K562 (cell line): ENCODE data around the gene ANGPTL1. TPM values are rescaled to one million over a fixed set of nuclear protein-coding genes. Genes with fewer than 3 reads are reported as not detected.

Experiments
- ATAC-seq: fragments of 200-7000 bp; cut with Tn5 transposase; 3 replicates; pipeline ENCODE4 v1.9.1; 2020; ENCODE audit warnings: moderate library complexity
- BruUV-seq: library from RNA; stranded (reverse); fragments of 400-500 nt; replicated peaks from 2 replicates; lab custom pipeline; 2021; lab: Mats Ljungman, UMichigan
- CTCF ChIA-PET: fragments of 300-600 bp; formaldehyde crosslinking; extraction: SDS; loops from one replicate; lab custom pipeline; 2021; ENCODE audit warnings: low intra/inter-chr PET ratio; lab: Yijun Ruan, JAX
- POLR2A ChIA-PET: fragments of 300-600, 350-650 bp; sonication (Branson Sonifier 250); formaldehyde crosslinking; extraction: SDS; loops from one replicate; lab custom pipeline; 2021; ENCODE audit warnings: antibody characterized with exemption, inconsistent platforms; lab: Yijun Ruan, JAX
- DNase-seq, 4 experiments: peaks; one replicate each; pipeline versions ENCODE4 v3.0.0 to v3.0.0-alpha.2; 2011 to 2018; ENCODE audit warnings: low spot score in 3 of 4, mixed read lengths in 3 of 4; ENCODE audit errors: extremely low read depth in 1 of 4
- FAIRE-seq: peaks from 2 replicates; lab custom pipeline; 2011; peaks lifted over from hg19 to GRCh38; lab: Jason Lieb, UNC
- H2AFZ ChIP-seq: 2 replicates; pipeline ENCODE4 v1.6.0; 2011; ENCODE audit warnings: low read depth, low read length, control low read depth, inconsistent platforms
- H3K27ac ChIP-seq: fragments of 200-600 bp; 3 replicates; pipeline ENCODE4 v1.8.0; 2011; ENCODE audit warnings: low read depth, mild to moderate bottlenecking, control low read depth, inconsistent platforms, low read length, moderate library complexity, mixed read lengths; ENCODE audit errors: extremely low read depth
- H3K27me3 ChIP-seq, 2 experiments: fragments of 300-600 bp in 1 of 2; 2 replicates in 1 of 2; 3 replicates in 1 of 2; pipeline versions ENCODE4 v1.6.0 to v1.8.0; 2011; ENCODE audit warnings: inconsistent platforms in 2 of 2, low read length in 2 of 2, mild to moderate bottlenecking in 1 of 2, mixed read lengths in 1 of 2, moderate library complexity in 1 of 2; ENCODE audit not compliant: control insufficient read depth in 2 of 2, insufficient read depth in 2 of 2
- H3K36me3 ChIP-seq: fragments of 300-600 bp; 3 replicates; pipeline ENCODE4 v1.8.0; 2011; ENCODE audit warnings: mild to moderate bottlenecking, low read length, inconsistent platforms; ENCODE audit not compliant: control insufficient read depth, insufficient read depth
- H3K4me1 ChIP-seq, 2 experiments: fragments of 200-600 bp in 1 of 2; replicated peaks in 1 of 2; 2 replicates in 1 of 2; 3 replicates in 1 of 2; pipeline versions ENCODE4 v1.5.1 to v1.8.0; 2011; ENCODE audit warnings: inconsistent platforms in 2 of 2, low read length in 2 of 2, mild to moderate bottlenecking in 1 of 2, mixed read lengths in 1 of 2, moderate library complexity in 1 of 2; ENCODE audit not compliant: control insufficient read depth in 2 of 2, insufficient read depth in 2 of 2
- H3K4me2 ChIP-seq: 2 replicates; pipeline ENCODE4 v1.6.1; 2011; ENCODE audit warnings: low read length, control low read depth, inconsistent platforms, mixed read lengths; ENCODE audit not compliant: insufficient read depth
- H3K4me3 ChIP-seq: fragments of 200-600 bp; sonication (generic), shearing (Covaris generic); 2 replicates; pipeline ENCODE4 v1.5.1; 2016; ENCODE audit warnings: control low read depth, inconsistent platforms
- H3K79me2 ChIP-seq: fragments of 200-600 bp; 3 replicates; pipeline ENCODE4 v1.8.0; 2011; ENCODE audit warnings: low read length, inconsistent platforms; ENCODE audit not compliant: control insufficient read depth, insufficient read depth
- H3K9ac ChIP-seq, 2 experiments: 2 replicates each; pipeline versions ENCODE4 v1.6.0 to v1.6.1; 2011; ENCODE audit warnings: low read depth in 2 of 2, low read length in 2 of 2, control low read depth in 1 of 2, inconsistent platforms in 1 of 2, mild to moderate bottlenecking in 1 of 2, mixed read lengths in 1 of 2; ENCODE audit not compliant: insufficient read depth in 1 of 2
- H3K9me1 ChIP-seq: one replicate; pipeline ENCODE4 v1.6.0; 2011; ENCODE audit warnings: inconsistent platforms, mild to moderate bottlenecking, low read length, moderate library complexity; ENCODE audit not compliant: control insufficient read depth, insufficient read depth
- H3K9me3 ChIP-seq: replicated peaks from 2 replicates; pipeline ENCODE4 v1.5.1; 2011; ENCODE audit warnings: low read depth, low read length, inconsistent platforms; ENCODE audit not compliant: control insufficient read depth, insufficient read depth
- H4K20me1 ChIP-seq: replicated peaks from 2 replicates; pipeline ENCODE4 v1.6.1; 2011; ENCODE audit warnings: low read length, inconsistent platforms, mixed read lengths; ENCODE audit not compliant: control insufficient read depth, insufficient read depth
- ATF1 ChIP-seq, 2 experiments: fragments of 450-650 bp in 1 of 2; IDR thresholded peaks; 2 replicates each; pipeline ENCODE4 v1.6.1; 2016; ENCODE audit warnings: missing compliant biosample characterization in 1 of 2, missing genetic modification characterization in 1 of 2
- BCOR ChIP-seq: fragments of 450-650 bp; IDR thresholded peaks from 2 replicates; pipeline ENCODE4 v1.6.1; 2016
- PHB ChIP-seq: fragments of 250-450 bp; sonication (Bioruptor Pico); IDR thresholded peaks from 2 replicates; pipeline ENCODE4 v1.5.0; 2021
- SNIP1 ChIP-seq: fragments of 450-650 bp; IDR thresholded peaks from 2 replicates; pipeline ENCODE4 v1.7.1; 2017; ENCODE audit warnings: low read depth, mild to moderate bottlenecking
- TCFL5 ChIP-seq: fragments of 250-450 bp; sonication (Bioruptor Pico); conservative IDR thresholded peaks from 2 replicates; pipeline ENCODE4 v1.6.1; 2021; ENCODE audit warnings: mild to moderate bottlenecking, moderate library complexity, matching md5 sums
- THRB ChIP-seq: fragments of 450-650 bp; formaldehyde crosslinking; conservative IDR thresholded peaks from 2 replicates; pipeline ENCODE4 v1.4.0; 2022; ENCODE audit warnings: mild to moderate bottlenecking, missing genetic modification characterization
- ZNF12 ChIP-seq: sonication (generic); formaldehyde crosslinking; IDR thresholded peaks from 2 replicates; pipeline ENCODE4 v1.4.0; 2020; ENCODE audit warnings: mild to moderate bottlenecking, missing genetic modification reagents
- ZNF324 ChIP-seq: fragments of 250-450 bp; sonication (Bioruptor Pico); IDR thresholded peaks from 2 replicates; pipeline ENCODE4 v1.4.0; 2020; ENCODE audit warnings: mild to moderate bottlenecking
- WGBS: fragments of 100-300 bp; shearing (Covaris generic); methylation state at CpG from one replicate; pipeline ENCODE4 v1.1.6; 2016; ENCODE audit warnings: low coverage, mixed read lengths; ENCODE audit not compliant: insufficient coverage; ENCODE audit errors: missing lambda C conversion rate; 5-methylcytosine and 5-hydroxymethylcytosine counted together
- in situ Hi-C: fragments of 300-500 bp; cut with MboI; formaldehyde crosslinking; loops from 4 replicates; pipeline ENCODE4 v1.15.0; 2018; ENCODE audit warnings: inconsistent platforms, mixed read lengths
- intact Hi-C: fragments of 100-400 bp; cut with micrococcal nuclease; formaldehyde crosslinking; loops from 2 replicates; pipeline ENCODE4 v1.14.2; 2022
- polyA plus RNA-seq, 8 experiments: library from polyadenylated mRNA; depleted of rRNA in 4 of 8; stranded (reverse) in 5 of 8; unstranded in 3 of 8; fragments of >200 nt; fragmentation: Nextera tagmentation in 2 of 8; fragmentation: Illumina TruSeq in 1 of 8; extraction: Ambion mirVana in 2 of 8; extraction: Trizol in 1 of 8; gene quantifications; 2 replicates each; pipeline versions ENCODE4 v1.2.1 to v1.2.3, GENCODE V29; 2011 to 2014; ENCODE audit warnings: inconsistent platforms in 1 of 8, missing spikeins in 1 of 8
- total RNA-seq, 7 experiments: library from RNA; depleted of rRNA in 6 of 7; stranded (reverse); fragments of >200 nt in 6 of 7; fragmentation: Illumina TruSeq in 2 of 7; extraction: Trizol in 2 of 7; gene quantifications; 2 replicates each; pipeline versions ENCODE4 v1.2.1 to v1.2.3, GENCODE V29; 2011 to 2021; ENCODE audit warnings: low replicate concordance in 1 of 7

Gene ANGPTL1
- total and polyA plus RNA-seq, 9 of the 15 experiments (the other 6 are each of a cell fraction or from before 2014, with no cell fraction given), result 0.04 to 0.06 TPM; not detected in 7

GRCh38 chr1:178918955-178919354 lies 48.1 kb upstream of the ANGPTL1 start:
- Histone ChIP-seq H3K27me3 (peaks cover 0 to 4% of the 10 kb centered on the region in 2 experiments; a peak in 1 of 5 replicates), H3K4me2 (no peak overlapping the region), H3K9me1 (no peaks in the 10 kb centered on the region), H3K9ac (no peak overlapping the region), H3K27ac (no peak overlapping the region), H3K9me3 (no peaks in the 10 kb centered on the region), H2AFZ (no peak overlapping the region), H3K36me3 (no peaks in the 10 kb centered on the region), H3K79me2 (no peaks in the 10 kb centered on the region), H4K20me1 (no peaks in the 10 kb centered on the region), H3K4me3 (no peak overlapping the region), H3K4me1 (no peaks in the 10 kb centered on the region)
- no peak for ATAC-seq
- no peak for DNase-seq
- BruUV-seq, result no TSS peak
- POLR2A ChIA-PET, result interaction anchor here (1.2 kb wide), 1 partner anchor 11 kb away, joined by 4 read pairs; no protein-coding TSS in a partner anchor
- in situ Hi-C loops, result no loop called here
- peak; percentile 40 for FAIRE-seq
- WGBS, result 0% methylated on average over 2 of the region's 2 CpGs
- intact Hi-C loops, result no loop called here
- CTCF ChIA-PET, result no interaction called here
- TF ChIP-seq BCOR (no peak), ATF1 (CRISPR knock-in tag; IDR thresholded peaks at IDR 0.05) (no peak), ATF1 (tag; IDR thresholded peaks at IDR 0.05) (no peak), ZNF12 (no peak), ZNF324 (no peak), TCFL5 (no peak), PHB (CRISPR knock-in tag) (no peak), THRB (CRISPR knock-in tag) (no peak), SNIP1 (no peak)
